Common myeloid progenitor, CD34-positive (primary cell): Measurements from ENCODE around the gene YBX2.

Experiments used
- CTCF ChIA-PET: fragments of 350-600 bp; sonication (Branson Sonifier 250); formaldehyde crosslinking; loops from one replicate; lab custom pipeline; 2021; ENCODE audit warnings: antibody characterized with exemption; lab: Charles Lee
- POLR2A ChIA-PET: fragments of 350-600 bp; sonication (Branson Sonifier 250); formaldehyde crosslinking; loops from one replicate; lab custom pipeline; 2021; ENCODE audit warnings: antibody characterized with exemption; lab: Charles Lee
- DNase-seq, 3 donors: peaks; one replicate each; pipeline versions ENCODE4 v3.0.0 to v3.0.0-alpha.2; 2013
- H3K27ac ChIP-seq, 2 experiments: 1 replicate in 1 of 2; 2 replicates in 1 of 2; pipeline ENCODE4 v1.7.0; 2013; ENCODE audit warnings: inconsistent platforms in 2 of 2, low read length in 2 of 2, mild to moderate bottlenecking in 2 of 2, low read depth in 1 of 2, moderate library complexity in 1 of 2; ENCODE audit not compliant: severe bottlenecking in 2 of 2, insufficient read depth in 1 of 2, poor library complexity in 1 of 2
- H3K27me3 ChIP-seq, 5 experiments: replicated peaks in 2 of 5; 1 replicate in 3 of 5; 2 replicates in 2 of 5; pipeline versions ENCODE4 v1.6.1 to v1.7.0; 2013; ENCODE audit warnings: low read length in 4 of 5, mild to moderate bottlenecking in 2 of 5, moderate library complexity in 2 of 5, inconsistent platforms in 1 of 5; ENCODE audit not compliant: insufficient read depth in 5 of 5, control insufficient read depth in 4 of 5
- H3K36me3 ChIP-seq, 4 experiments: 1 replicate in 2 of 4; 2 replicates in 2 of 4; pipeline versions ENCODE4 v1.6.1 to v1.7.0; 2013; ENCODE audit warnings: low read length in 3 of 4, control low read depth in 1 of 4, mild to moderate bottlenecking in 1 of 4; ENCODE audit not compliant: control insufficient read depth in 4 of 4, insufficient read depth in 4 of 4
- H3K4me1 ChIP-seq, 4 experiments: 1 replicate in 3 of 4; 2 replicates in 1 of 4; pipeline versions ENCODE4 v1.6.1 to v1.7.1; 2013; ENCODE audit warnings: low read length in 3 of 4, mild to moderate bottlenecking in 3 of 4, control low read depth in 1 of 4, inconsistent platforms in 1 of 4, moderate library complexity in 1 of 4; ENCODE audit not compliant: control insufficient read depth in 4 of 4, insufficient read depth in 4 of 4; ENCODE audit errors: control extremely low read depth in 1 of 4
- H3K4me3 ChIP-seq, 7 experiments: 1 replicate in 4 of 7; 2 replicates in 3 of 7; pipeline versions ENCODE4 v1.5.1 to v1.7.0; 2013; ENCODE audit warnings: mild to moderate bottlenecking in 7 of 7, low read length in 6 of 7, moderate library complexity in 6 of 7, inconsistent platforms in 2 of 7, low read depth in 2 of 7, control low read depth in 1 of 7; ENCODE audit not compliant: insufficient read depth in 4 of 7, control insufficient read depth in 1 of 7; ENCODE audit errors: extremely low read depth in 1 of 7
- H3K9me3 ChIP-seq, 5 experiments: 1 replicate in 4 of 5; 2 replicates in 1 of 5; pipeline versions ENCODE4 v1.6.1 to v1.7.1; 2013; ENCODE audit warnings: low read length in 4 of 5, mild to moderate bottlenecking in 2 of 5, inconsistent platforms in 1 of 5, low read depth in 1 of 5, moderate library complexity in 1 of 5; ENCODE audit not compliant: control insufficient read depth in 4 of 5, insufficient read depth in 2 of 5; ENCODE audit errors: control extremely low read depth in 1 of 5
- WGBS: methylation state at CpG from one replicate; pipeline ENCODE4 v1.1.5; 2013; ENCODE audit not compliant: insufficient coverage; 5-methylcytosine and 5-hydroxymethylcytosine counted together

YBX2 gene

DNA sequence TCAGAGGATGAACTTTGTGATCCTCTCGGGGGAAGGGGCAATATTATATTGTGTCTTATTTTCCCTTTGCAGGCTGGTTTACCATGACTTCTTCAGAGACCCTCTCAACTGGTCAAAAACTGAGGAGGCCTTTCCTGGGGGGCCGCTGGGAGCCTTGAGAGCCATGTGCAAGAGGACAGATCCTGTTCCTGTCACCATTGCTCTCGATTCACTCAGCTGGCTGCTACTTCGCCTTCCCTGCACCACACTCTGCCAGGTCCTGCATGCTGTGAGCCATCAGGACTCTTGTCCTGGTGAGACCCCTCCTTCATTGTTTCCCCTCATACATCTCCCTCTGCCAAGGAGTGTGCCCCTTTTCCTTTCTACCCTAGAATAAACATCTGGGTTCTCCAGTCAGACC is 39.9 kb downstream of the YBX2 start:
- POLR2A ChIA-PET, result no interaction called here
- Histone ChIP-seq H3K9me3 (no peaks in the 10 kb centered on the region), H3K4me3 (no peak overlapping the region), H3K4me1 (peaks cover 12 to 25% (median 23%) of the 10 kb centered on the region in 4 experiments), H3K27ac (no peak overlapping the region), H3K27me3 (no peaks in the 10 kb centered on the region), H3K36me3 (peaks cover 4 to 45% (median 35%) of the 10 kb centered on the region in 4 experiments)
- no peak for DNase-seq
- WGBS, result 100% methylated on average over 2 of the region's 4 CpGs
- CTCF ChIA-PET, result interaction anchor here (0.6 to 1.1 kb wide), 5 partner anchors 11 to 42 kb away, joined by 3 read pairs; partner anchors contain the start of genes ACADVL and DLG4

DNA sequence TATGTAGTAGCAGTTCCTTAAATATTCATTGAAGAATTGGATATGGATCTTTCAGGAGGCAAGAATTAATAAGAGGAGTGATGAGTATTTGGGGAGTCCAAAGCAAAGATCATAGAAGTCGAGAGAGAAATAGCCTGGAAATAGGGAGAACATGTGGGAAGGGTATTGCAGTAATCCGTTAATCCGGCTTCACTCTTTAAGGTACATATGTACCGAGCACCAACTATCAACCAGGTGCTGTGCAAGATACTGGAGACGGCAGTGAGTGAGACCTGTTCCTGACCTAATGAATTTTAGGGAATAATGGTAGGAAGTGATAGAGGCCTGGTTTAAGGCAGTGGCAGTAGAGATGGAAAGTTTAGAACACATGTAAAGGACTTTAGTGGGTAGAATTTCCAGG is 41.4 kb downstream of the YBX2 start:
- peak overlapping the region; percentile 98 to 99 for H3K27ac ChIP-seq
- ChIA-PET CTCF (no interaction called here), POLR2A (no interaction called here)
- H3K4me3 ChIP-seq, result peak overlapping the region in 6 of 7 experiments; percentile 55 to 96 (median 90)
- peaks cover 12 to 36% (median 30%) of the 10 kb centered on the region in 4 experiments for H3K4me1 ChIP-seq
- no peaks in the 10 kb centered on the region for H3K9me3 ChIP-seq
- no peaks in the 10 kb centered on the region for H3K27me3 ChIP-seq
- no peak for DNase-seq
- WGBS, result 90% methylated on average over 5 of the region's 5 CpGs
- peaks cover 4 to 34% (median 26%) of the 10 kb centered on the region in 4 experiments for H3K36me3 ChIP-seq

DNA sequence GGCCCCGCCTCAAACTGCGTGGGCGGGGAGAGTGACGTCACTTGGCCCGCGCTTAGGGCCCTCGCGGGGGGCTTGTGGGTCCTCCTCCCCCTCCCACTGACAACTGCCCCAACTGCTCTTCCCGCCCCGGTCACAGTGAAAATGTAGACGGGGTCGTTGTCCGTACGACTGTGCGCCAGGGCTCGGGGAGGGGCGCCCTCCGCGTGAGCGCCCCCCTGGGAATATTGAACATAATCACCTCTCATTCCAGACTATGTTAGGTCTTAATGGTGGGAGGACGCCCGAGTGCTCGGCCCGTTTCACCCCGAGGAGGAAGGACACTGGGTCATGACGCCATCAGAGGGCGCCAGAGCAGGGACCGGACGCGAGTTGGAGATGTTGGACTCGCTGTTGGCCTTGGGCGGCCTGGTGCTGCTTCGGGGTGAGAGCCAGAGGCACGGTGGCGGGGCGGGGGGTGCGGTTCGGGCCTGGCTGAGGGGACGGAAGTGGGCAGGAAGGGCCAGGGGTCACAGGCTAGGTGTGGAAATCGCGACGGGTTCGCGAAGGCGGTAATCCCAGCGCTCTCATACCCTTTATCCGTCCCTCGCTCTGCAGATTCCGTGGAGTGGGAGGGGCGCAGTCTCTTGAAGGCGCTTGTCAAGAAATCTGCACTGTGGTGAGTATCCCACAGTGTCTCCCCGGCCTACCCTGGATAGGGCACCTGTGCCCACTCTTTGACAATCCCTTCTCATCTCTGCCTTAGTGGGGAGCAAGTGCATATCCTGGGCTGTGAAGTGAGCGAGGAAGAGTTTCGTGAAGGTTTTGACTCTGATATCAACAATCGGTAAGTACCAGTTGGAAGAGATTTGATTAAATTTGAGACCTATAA is 42.0 kb downstream of the YBX2 start, which contains the start of gene ELP5:
Gene ELP5 (plus strand): TSS at position 40 of the 868 bp plus-strand sequence. CDS start 336 bp downstream, at position 376.
- Histone ChIP-seq H3K36me3 (peaks cover 4 to 31% (median 24%) of the 10 kb centered on the region in 4 experiments), H3K4me3 (peak within 1 kb of the TSS; percentile 55 to 96 (median 90)), H3K27me3 (no peaks in the 10 kb centered on the region), H3K9me3 (no peaks in the 10 kb centered on the region), H3K27ac (peak within 1 kb of the TSS; percentile 98 to 99), H3K4me1 (peaks cover 12 to 36% (median 30%) of the 10 kb centered on the region in 4 experiments)
- CTCF ChIA-PET, result interaction anchor here (1.0 kb wide), 1 partner anchor 10 kb away, joined by 6 read pairs; the partner anchor contains the start of gene GABARAP
- 1% methylated on average over 43 of the region's 55 CpGs for WGBS
- POLR2A ChIA-PET, result interaction anchor here (1.4 to 2.5 kb wide), 2 partner anchors 10 to 11 kb away, joined by 7 to 12 read pairs; partner anchors contain the start of gene GABARAP
- peak; percentile 96 for DNase-seq

DNA sequence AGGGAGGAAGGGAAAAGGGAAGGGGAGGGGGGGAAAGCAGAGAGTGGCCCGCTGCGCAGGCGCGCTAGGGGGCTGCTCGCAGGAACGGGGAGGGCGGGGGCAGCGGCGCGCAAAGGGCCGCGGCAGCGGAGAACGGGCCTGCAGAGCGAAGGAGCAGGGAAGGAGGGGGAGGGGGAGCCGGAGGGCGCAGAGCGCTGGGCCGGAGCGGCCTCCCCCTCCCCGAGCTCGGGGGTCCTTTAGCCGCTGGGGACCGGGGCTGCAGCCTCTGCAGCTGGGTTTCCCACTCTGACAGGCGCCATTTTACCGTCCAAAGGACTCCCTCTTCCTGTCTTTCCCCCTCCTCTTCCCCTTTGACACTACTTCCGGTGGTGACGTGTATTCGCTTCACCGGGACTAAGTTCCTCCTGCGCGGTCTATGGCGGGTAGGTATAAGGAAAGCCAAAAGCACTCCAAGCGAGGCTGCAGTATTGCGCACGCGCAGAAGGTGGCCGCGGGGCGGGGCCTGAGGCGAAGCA is 42.7 kb downstream of the YBX2 start, which contains the start of gene CTDNEP1:
Gene CTDNEP1 (minus strand): TSS at position 74 of the 515 bp plus-strand sequence. CDS start 438 bp downstream, outside the sequence.
- no peaks in the 10 kb centered on the region for H3K27me3 ChIP-seq
- ChIA-PET CTCF (interaction anchor here (1.0 to 3.9 kb wide), 3 partner anchors 9 to 37 kb away, joined by 5 to 31 read pairs (median 6); partner anchors contain the start of genes GABARAP and PHF23), POLR2A (interaction anchor here (1.0 to 2.5 kb wide), 3 partner anchors 9 to 13 kb away, joined by 3 to 12 read pairs (median 7); partner anchors contain the start of genes GABARAP and PHF23)
- peak within 1 kb of the TSS; percentile 55 to 96 (median 90) for H3K4me3 ChIP-seq
- H3K27ac ChIP-seq, result peak within 1 kb of the TSS; percentile 98 to 99
- WGBS, result under 1% methylated on average over 34 of the region's 41 CpGs
- H3K9me3 ChIP-seq, result no peaks in the 10 kb centered on the region
- H3K4me1 ChIP-seq, result peaks cover 12 to 36% (median 30%) of the 10 kb centered on the region in 4 experiments
- peaks cover 6 to 28% (median 24%) of the 10 kb centered on the region in 4 experiments for H3K36me3 ChIP-seq
- peak; percentile 100 for DNase-seq

DNA sequence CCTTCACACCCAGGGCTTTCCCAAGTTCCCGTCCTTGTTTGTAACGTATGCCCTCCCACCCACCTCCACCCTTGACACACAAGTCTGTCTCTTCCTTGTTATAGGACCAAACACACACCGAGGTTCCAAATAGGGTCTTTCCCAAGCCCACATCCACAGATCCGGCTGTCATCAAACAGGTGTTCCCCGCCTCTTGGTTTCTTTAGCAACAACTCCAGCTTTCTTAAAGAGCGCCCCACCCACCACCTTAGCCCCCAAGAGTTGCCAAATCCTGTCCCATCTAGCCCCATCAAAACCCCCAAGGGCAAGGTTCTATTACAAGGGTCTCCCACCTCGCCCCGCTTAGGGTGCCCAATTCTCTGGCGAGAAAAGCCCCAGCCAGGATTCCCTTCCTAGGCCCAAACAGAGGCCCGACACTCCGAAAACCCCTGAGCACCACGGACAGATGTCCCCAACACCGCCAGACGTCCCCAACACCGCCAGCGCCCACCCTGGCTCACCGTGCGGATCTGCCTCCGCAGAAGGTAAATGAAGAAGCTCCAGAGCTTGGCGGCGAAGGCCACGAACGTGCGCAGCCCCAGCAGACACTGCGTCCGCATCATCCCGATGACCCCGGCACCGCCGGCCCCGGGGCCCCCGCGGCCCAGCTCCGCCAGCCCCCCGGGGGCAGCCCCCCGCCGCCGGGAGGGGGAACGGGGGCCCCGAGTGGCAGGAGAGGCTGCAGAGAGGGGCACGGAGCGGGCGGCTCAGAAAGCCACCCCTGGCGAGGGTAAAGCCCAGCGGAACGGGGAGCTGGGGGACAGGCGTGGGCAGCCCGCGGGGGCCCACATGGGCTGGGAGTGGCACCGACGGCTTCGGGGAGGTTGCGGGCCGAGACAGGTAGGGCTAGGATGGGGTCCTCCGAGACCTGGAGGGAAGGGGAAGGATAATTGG is 43.5 kb downstream of the YBX2 start:
- Histone ChIP-seq H3K27me3 (no peaks in the 10 kb centered on the region), H3K27ac (peak overlapping the region; percentile 85 to 99), H3K4me3 (peak overlapping the region; percentile 55 to 96 (median 90)), H3K9me3 (no peaks in the 10 kb centered on the region), H3K36me3 (peaks cover 9 to 28% (median 25%) of the 10 kb centered on the region in 4 experiments), H3K4me1 (peaks cover 12 to 36% (median 30%) of the 10 kb centered on the region in 4 experiments)
- ChIA-PET POLR2A (interaction anchor here (1.0 to 2.5 kb wide), 4 partner anchors 8 to 17 kb away, joined by 3 to 12 read pairs (median 5); partner anchors contain the start of genes DVL2, GABARAP and PHF23), CTCF (interaction anchor here (1.0 to 3.9 kb wide), 4 partner anchors 8 to 37 kb away, joined by 5 to 31 read pairs (median 6); partner anchors contain the start of genes GABARAP and PHF23)
- peak in 2 of 3 donors; percentile 82 to 85 for DNase-seq
- 0% methylated on average over 44 of the region's 55 CpGs for WGBS

DNA sequence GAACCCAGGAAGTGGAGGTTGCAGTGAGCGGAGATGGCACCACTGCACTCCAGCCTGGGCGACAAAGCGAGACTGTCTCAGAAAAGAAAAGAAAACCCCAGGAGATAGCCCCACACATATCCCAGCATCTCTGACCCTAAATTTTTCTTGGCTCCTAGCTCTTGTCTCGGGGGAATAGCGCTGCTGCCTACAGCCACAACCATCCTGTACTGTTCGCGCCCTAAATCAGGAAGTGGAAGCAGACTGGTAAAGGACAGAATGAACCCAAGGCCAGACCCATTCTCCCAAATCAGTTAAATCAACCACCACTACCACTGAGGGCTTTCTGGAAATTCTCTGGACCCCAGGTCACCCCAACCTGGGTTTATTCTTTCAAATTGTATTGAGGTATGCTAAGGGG is 44.6 kb downstream of the YBX2 start:
- no peaks in the 10 kb centered on the region for H3K9me3 ChIP-seq
- DNase-seq, result peak in 2 of 3 donors; percentile 43 to 47
- WGBS, result 74% methylated on average over 7 of the region's 7 CpGs
- peaks cover 12 to 36% (median 30%) of the 10 kb centered on the region in 4 experiments for H3K4me1 ChIP-seq
- peak overlapping the region in 6 of 7 experiments; percentile 55 to 96 (median 90) for H3K4me3 ChIP-seq
- no peaks in the 10 kb centered on the region for H3K27me3 ChIP-seq
- CTCF ChIA-PET, result interaction anchor here (1.1 to 3.9 kb wide), 4 partner anchors 10 to 33 kb away, joined by 3 to 31 read pairs (median 4); partner anchors contain the start of genes DVL2 and PHF23
- H3K27ac ChIP-seq, result peak overlapping the region; percentile 85 to 99
- peaks cover 6 to 26% (median 22%) of the 10 kb centered on the region in 4 experiments for H3K36me3 ChIP-seq
- POLR2A ChIA-PET, result interaction anchor here (0.6 kb wide), 1 partner anchor 106 kb away, joined by 3 read pairs; no protein-coding TSS in a partner anchor
